Measurements from ENCODE around the gene CUL1.

The CUL1 gene

DNA sequence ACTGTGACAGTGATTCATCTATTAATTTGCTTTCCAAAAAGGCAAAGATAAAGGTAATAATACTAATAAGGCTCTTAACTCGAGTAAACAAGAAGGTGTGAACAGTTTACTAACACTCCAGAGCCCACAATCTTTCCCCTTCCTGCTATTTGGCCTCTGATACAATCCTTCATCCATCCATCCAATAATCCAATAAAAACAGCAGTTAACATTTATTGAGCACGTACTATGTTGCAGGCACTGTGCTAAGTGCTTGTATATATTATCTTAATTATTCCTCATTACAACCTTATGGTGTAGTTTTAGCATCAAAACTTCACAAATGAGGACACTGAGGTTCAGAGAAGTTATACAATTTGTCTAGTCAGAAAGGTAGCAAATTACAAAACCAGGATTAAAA lies 135.9 kb downstream of the CUL1 start:
- no peak overlapping the region for H3K4me3 ChIP-seq (ENCODE audit: low read depth in 1 of 2, low read length in 2 of 2)
- H3K9me3 ChIP-seq (ENCODE audit: control insufficient read depth in 1 of 2, low read length in 2 of 2): no peaks in the 10 kb centered on the region
- no peak overlapping the region for H3K27ac ChIP-seq (ENCODE audit: low read length)
- no peaks in the 10 kb centered on the region for H3K27me3 ChIP-seq (ENCODE audit: low read depth, low read length)
- no peaks in the 10 kb centered on the region for H3K4me1 ChIP-seq (ENCODE audit: control insufficient read depth in 1 of 2, insufficient read depth in 2 of 2, low read length in 2 of 2)
- no peaks in the 10 kb centered on the region for H3K36me3 ChIP-seq (ENCODE audit: control insufficient read depth in 1 of 2, insufficient read depth in 2 of 2, low read length in 2 of 2)

DNA sequence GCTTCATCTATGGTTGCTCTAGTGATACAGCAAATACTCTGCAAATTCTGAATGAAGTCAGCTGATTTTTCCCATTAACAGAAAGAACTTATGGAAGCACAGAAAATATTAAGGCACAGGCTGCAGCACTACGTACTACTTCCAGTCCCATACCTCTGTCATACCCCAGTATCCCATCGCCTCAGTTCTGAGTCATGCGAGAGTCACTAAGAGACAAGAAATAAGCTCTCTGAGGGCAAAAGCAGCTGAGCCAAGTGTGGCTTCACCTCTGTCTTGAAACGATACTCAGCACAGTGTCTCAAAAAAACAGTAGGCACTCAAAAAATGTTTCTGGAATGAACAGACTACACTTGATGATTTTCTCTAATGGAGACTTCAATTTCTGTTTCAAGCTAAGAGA lies 137.2 kb downstream of the CUL1 start:
- H3K4me3 ChIP-seq (ENCODE audit: low read depth in 1 of 2, low read length in 2 of 2): no peak overlapping the region
- H3K27ac ChIP-seq (ENCODE audit: low read length): no peak overlapping the region
- H3K4me1 ChIP-seq (ENCODE audit: control insufficient read depth in 1 of 2, insufficient read depth in 2 of 2, low read length in 2 of 2): no peaks in the 10 kb centered on the region
- no peaks in the 10 kb centered on the region for H3K27me3 ChIP-seq (ENCODE audit: low read depth, low read length)
- H3K36me3 ChIP-seq (ENCODE audit: control insufficient read depth in 1 of 2, insufficient read depth in 2 of 2, low read length in 2 of 2): no peaks in the 10 kb centered on the region
- no peaks in the 10 kb centered on the region for H3K9me3 ChIP-seq (ENCODE audit: control insufficient read depth in 1 of 2, low read length in 2 of 2)

DNA sequence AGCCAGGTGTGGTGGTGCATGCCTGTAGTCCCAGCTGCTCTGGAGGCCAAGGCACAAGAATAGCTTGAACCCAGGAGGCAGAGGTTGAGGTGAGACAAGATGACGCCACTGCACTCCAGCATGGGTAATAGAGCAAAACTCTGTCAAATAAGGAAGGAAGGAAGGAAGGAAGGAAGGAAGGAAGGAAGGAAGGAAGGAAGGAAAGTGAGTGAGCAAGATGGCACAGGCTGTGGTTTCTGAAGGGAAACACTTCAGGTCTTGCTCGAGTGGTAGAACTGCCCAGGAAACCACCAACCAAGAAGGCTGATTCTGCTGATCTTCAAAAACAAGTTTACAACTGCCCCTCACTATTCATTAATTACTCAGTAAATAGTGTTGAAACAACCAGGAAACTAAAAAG lies 140.2 kb downstream of the CUL1 start:
- Histone ChIP-seq H3K27me3 (ENCODE audit: low read depth, low read length) (no peaks in the 10 kb centered on the region), H3K36me3 (ENCODE audit: control insufficient read depth in 1 of 2, insufficient read depth in 2 of 2, low read length in 2 of 2) (no peaks in the 10 kb centered on the region), H3K4me1 (ENCODE audit: control insufficient read depth in 1 of 2, insufficient read depth in 2 of 2, low read length in 2 of 2) (no peaks in the 10 kb centered on the region), H3K4me3 (ENCODE audit: low read depth in 1 of 2, low read length in 2 of 2) (no peak overlapping the region), H3K27ac (ENCODE audit: low read length) (no peak overlapping the region), H3K9me3 (ENCODE audit: control insufficient read depth in 1 of 2, low read length in 2 of 2) (no peaks in the 10 kb centered on the region)

DNA sequence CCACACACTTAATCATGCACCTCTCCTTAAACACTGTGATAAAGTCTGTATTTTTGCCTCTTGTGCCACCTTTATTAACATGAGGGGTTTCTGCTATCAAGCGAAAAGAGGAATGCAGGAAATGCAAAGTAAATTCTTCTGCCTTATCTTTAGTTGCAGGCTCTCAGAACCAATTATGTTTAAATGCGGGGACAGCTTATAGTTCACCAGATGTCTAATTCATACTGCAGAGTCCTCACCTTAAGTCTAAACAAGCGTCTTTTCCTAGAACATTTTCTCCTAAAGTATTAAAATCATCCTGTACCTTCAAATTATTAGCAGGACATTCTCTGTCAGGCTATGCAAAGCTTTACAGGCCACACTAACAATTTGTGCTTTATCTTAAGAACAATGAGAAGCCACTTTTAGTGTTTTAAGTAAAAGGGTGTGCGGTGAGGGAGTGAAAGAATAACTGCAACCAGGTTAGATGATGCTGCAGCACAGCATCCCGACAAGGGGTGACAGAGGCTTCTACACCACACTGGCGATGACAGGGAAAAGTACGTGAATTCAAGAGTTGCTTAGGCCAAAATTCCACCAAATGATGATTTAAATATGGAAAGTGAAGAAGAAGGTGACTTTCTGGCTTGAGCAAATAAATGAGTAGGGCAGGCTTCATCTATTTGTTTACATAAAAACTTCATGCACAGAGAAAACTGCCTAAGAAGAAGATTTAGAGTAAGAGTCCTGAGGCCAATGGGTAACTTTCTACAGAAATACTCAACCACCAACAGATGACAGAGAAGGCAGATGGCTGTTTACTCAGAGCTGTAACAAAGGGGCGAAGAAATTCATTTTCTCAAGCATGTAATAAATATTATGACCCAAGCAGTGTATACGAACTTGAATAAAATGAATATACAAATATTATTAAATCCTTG lies 149.4 kb downstream of the CUL1 start:
- no peak overlapping the region for H3K27ac ChIP-seq (ENCODE audit: low read length)
- H3K4me1 ChIP-seq (ENCODE audit: control insufficient read depth in 1 of 2, insufficient read depth in 2 of 2, low read length in 2 of 2): no peaks in the 10 kb centered on the region
- H3K27me3 ChIP-seq (ENCODE audit: low read depth, low read length): no peaks in the 10 kb centered on the region

DNA sequence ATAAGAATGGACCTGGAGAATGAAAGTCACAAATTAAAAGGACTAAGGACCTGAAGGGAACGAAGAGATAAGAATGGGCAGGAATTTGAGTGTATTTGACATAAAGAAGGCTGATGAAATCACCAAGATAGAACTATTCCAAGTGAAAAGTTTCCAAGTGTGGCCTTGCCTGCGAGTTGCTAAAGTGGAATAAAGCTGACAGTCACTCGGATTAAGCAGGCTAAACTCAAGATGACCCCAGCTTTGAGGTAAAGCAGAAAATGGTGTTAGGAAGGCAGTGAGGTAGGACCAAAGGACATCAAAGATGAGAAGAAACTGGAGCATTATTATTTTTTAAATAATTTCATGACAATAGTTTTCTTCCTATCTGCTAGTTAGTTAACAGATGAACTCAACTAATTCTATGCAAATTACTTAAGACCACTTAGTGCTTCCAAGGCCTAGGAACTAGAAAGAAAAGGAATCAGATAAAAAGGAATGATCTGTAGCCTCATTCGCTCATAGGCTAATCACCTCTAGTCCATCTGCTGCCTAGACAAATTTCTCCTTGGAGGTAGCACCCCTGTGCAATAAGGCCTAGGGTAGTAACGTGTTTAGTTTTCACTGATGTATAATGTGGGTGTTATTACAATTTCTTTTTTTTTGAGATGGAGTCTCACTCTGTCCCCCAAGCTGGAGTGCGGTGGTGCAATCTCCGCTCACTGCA lies 150.8 kb downstream of the CUL1 start:
- Histone ChIP-seq H3K4me3 (ENCODE audit: low read depth in 1 of 2, low read length in 2 of 2) (no peak overlapping the region), H3K4me1 (ENCODE audit: control insufficient read depth in 1 of 2, insufficient read depth in 2 of 2, low read length in 2 of 2) (no peaks in the 10 kb centered on the region), H3K27ac (ENCODE audit: low read length) (no peak overlapping the region), H3K9me3 (ENCODE audit: control insufficient read depth in 1 of 2, low read length in 2 of 2) (no peaks in the 10 kb centered on the region), H3K27me3 (ENCODE audit: low read depth, low read length) (no peaks in the 10 kb centered on the region), H3K36me3 (ENCODE audit: control insufficient read depth in 1 of 2, insufficient read depth in 2 of 2, low read length in 2 of 2) (no peaks in the 10 kb centered on the region)

More for the DNA sequence above, 149.4 kb downstream of the CUL1 start:
- Histone ChIP-seq H3K36me3 (ENCODE audit: control insufficient read depth in 1 of 2, insufficient read depth in 2 of 2, low read length in 2 of 2) (no peaks in the 10 kb centered on the region), H3K9me3 (ENCODE audit: control insufficient read depth in 1 of 2, low read length in 2 of 2) (no peaks in the 10 kb centered on the region), H3K4me3 (ENCODE audit: low read depth in 1 of 2, low read length in 2 of 2) (no peak overlapping the region)

DNA sequence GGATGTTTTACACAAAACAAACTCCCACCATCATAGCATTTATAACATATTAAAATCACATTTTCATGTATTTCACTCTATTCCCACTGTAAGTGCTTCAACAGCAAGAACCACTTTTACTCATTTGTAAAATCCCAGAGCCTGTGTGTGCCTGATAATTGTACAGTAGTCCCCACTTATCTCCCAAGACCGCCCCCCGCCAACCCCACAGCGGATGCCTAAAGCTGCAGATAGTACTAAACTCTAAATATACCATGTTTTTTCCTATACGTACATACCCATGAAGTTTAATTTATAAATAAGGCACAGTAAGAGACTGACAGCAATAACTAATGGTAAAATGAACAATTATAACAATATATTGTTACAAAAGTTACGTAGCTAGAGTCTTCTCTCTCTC lies 151.9 kb downstream of the CUL1 start:
- H3K27me3 ChIP-seq (ENCODE audit: low read depth, low read length): no peaks in the 10 kb centered on the region
- H3K4me1 ChIP-seq (ENCODE audit: control insufficient read depth in 1 of 2, insufficient read depth in 2 of 2, low read length in 2 of 2): no peaks in the 10 kb centered on the region
- H3K27ac ChIP-seq (ENCODE audit: low read length): no peak overlapping the region
- no peaks in the 10 kb centered on the region for H3K9me3 ChIP-seq (ENCODE audit: control insufficient read depth in 1 of 2, low read length in 2 of 2)
- H3K4me3 ChIP-seq (ENCODE audit: low read depth in 1 of 2, low read length in 2 of 2): no peak overlapping the region
- no peaks in the 10 kb centered on the region for H3K36me3 ChIP-seq (ENCODE audit: control insufficient read depth in 1 of 2, insufficient read depth in 2 of 2, low read length in 2 of 2)
